ENCODE data around the gene DDX42. TPM values are rescaled to one million over a fixed set of nuclear protein-coding genes. Genes with fewer than 3 reads are reported as not detected.
A peak's percentile ranks its signal among the peaks of the same experiment; 100 is the strongest.

Gene DDX42
- total RNA-seq, 1 experiment from 2014 or later: 184 TPM

DNA sequence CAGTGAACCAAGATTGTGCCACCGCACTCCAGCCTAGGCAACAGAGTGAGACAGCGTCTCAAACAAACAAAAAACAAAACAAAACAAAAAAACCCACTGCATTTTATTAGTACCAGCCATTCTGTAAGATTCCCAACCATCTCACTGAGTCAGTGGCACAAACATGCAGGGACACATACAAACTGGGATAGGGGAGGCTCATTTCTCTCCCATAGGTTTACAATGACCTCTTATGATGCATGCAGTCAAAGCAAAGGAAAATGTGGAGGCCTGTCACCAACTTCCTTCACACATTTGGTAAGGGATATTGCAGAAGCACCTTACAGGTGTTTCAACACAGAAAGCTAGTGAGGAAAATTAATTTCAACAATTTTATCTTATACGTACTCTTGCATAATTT, 19.9 kb upstream of the DDX42 start:
- Histone ChIP-seq H3K4ac (ENCODE audit: low read depth, low read length) (no peak overlapping the region), H2AK5ac (ENCODE audit: insufficient read length, low read length) (no peak overlapping the region), H3K79me2 (ENCODE audit: insufficient read depth, low read length) (no peaks in the 10 kb centered on the region), H3K4me1 (ENCODE audit: insufficient read depth, low read length) (no peaks in the 10 kb centered on the region), H2BK20ac (ENCODE audit: low read depth, low read length, poor library complexity, severe bottlenecking) (no peak overlapping the region), H4K8ac (replicated peaks; ENCODE audit: insufficient read length, low read depth, low read length) (no peak overlapping the region), H2BK15ac (ENCODE audit: low read depth, low read length) (no peak overlapping the region), H3K27me3 (ENCODE audit: insufficient read depth, low read length) (no peaks in the 10 kb centered on the region), H3K56ac (ENCODE audit: insufficient read length, low read depth, low read length) (no peak overlapping the region), H4K91ac (ENCODE audit: insufficient read length, low read depth, low read length) (no peak overlapping the region), H3T11ph (ENCODE audit: low read length) (no peak overlapping the region), H3K23me2 (ENCODE audit: insufficient read length, low read depth, low read length, poor library complexity, severe bottlenecking) (no peaks in the 10 kb centered on the region), H2BK120ac (ENCODE audit: low read depth, low read length, poor library complexity, severe bottlenecking) (no peak overlapping the region), H4K20me1 (ENCODE audit: control insufficient read depth, insufficient read depth, insufficient read length) (no peaks in the 10 kb centered on the region), H3K4me2 (ENCODE audit: insufficient read depth, insufficient read length, low read length) (no peak overlapping the region), H3K18ac (ENCODE audit: insufficient read length, low read depth, low read length) (no peak overlapping the region), H2BK5ac (ENCODE audit: insufficient read length, low read length) (no peak overlapping the region), H3K14ac (ENCODE audit: insufficient read depth, low read length) (no peak overlapping the region), H3K27ac (ENCODE audit: insufficient read length, low read depth, low read length) (no peak overlapping the region), H3K23ac (ENCODE audit: insufficient read length, low read depth, low read length) (no peak overlapping the region), H3K9ac (ENCODE audit: extremely low read depth, insufficient read length, low read length) (no peak overlapping the region), H2BK12ac (ENCODE audit: insufficient read length, low read depth, low read length) (no peak overlapping the region), H2AFZ (ENCODE audit: low read length) (no peak overlapping the region), H3K79me1 (ENCODE audit: insufficient read depth, low read depth, low read length, poor library complexity, severe bottlenecking) (no peaks in the 10 kb centered on the region), H3K9me3 (ENCODE audit: control insufficient read depth, low read depth, low read length) (no peaks in the 10 kb centered on the region), H4K5ac (ENCODE audit: insufficient read length, low read depth, low read length) (no peak overlapping the region)
- H3K4me3 Mint-ChIP-seq: no peak overlapping the region
- no peaks in the 10 kb centered on the region for H3K27me3 Mint-ChIP-seq (ENCODE audit: low read depth)
- no peaks in the 10 kb centered on the region for H3K9me3 Mint-ChIP-seq
- H3K27ac Mint-ChIP-seq: peak overlapping the region in 1 of 3 experiments; percentile 17; a peak in 1 of 7 replicates
- no peak for DNase-seq
- WGBS (ENCODE audit: extremely low coverage, insufficient read length, low lambda C conversion rate): no CpG with 5 or more reads among the region's 3 CpGs
- H3K4me1 Mint-ChIP-seq: no peaks in the 10 kb centered on the region
- H3K36me3 Mint-ChIP-seq (ENCODE audit: insufficient read depth in 1 of 3, low read depth in 3 of 3): peaks cover 28 to 86% (median 73%) of the 10 kb centered on the region in 3 experiments; a peak in 6 of 7 replicates
- TF ChIP-seq, protein P1, sequence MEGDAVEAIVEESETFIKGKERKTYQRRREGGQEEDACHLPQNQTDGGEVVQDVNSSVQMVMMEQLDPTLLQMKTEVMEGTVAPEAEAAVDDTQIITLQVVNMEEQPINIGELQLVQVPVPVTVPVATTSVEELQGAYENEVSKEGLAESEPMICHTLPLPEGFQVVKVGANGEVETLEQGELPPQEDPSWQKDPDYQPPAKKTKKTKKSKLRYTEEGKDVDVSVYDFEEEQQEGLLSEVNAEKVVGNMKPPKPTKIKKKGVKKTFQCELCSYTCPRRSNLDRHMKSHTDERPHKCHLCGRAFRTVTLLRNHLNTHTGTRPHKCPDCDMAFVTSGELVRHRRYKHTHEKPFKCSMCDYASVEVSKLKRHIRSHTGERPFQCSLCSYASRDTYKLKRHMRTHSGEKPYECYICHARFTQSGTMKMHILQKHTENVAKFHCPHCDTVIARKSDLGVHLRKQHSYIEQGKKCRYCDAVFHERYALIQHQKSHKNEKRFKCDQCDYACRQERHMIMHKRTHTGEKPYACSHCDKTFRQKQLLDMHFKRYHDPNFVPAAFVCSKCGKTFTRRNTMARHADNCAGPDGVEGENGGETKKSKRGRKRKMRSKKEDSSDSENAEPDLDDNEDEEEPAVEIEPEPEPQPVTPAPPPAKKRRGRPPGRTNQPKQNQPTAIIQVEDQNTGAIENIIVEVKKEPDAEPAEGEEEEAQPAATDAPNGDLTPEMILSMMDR (conservative IDR thresholded peaks at IDR 0.05): no peak
